IMR-90 (cell line): ENCODE data around the gene RAI1. TPM values are rescaled to one million over a fixed set of nuclear protein-coding genes. Genes with fewer than 3 reads are reported as not detected.

Experiments used
- ATAC-seq: fragments of 200-7000 bp; cut with Tn5 transposase; 2 replicates; pipeline ENCODE4 v1.9.1; 2020; ENCODE audit warnings: low read depth, mild to moderate bottlenecking, moderate library complexity
- BruUV-seq: library from RNA; stranded (reverse); fragments of 400-500 nt; replicated peaks from 2 replicates; lab custom pipeline; 2021; lab: Mats Ljungman, UMichigan
- CTCF ChIA-PET: fragments of 300-600 bp; formaldehyde crosslinking; extraction: SDS; loops from one replicate; lab custom pipeline; 2021; ENCODE audit warnings: antibody characterized with exemption; lab: Yijun Ruan, JAX
- POLR2A ChIA-PET: fragments of 300-600 bp; sonication (Branson Sonifier 250); formaldehyde crosslinking; loops from one replicate; lab custom pipeline; 2022; ENCODE audit warnings: antibody characterized with exemption; ENCODE audit not compliant: unreplicated experiment; lab: Charles Lee
- DNase-seq: peaks from one replicate; pipeline ENCODE4 v3.0.0; 2013
- H2AFZ ChIP-seq: replicated peaks from 2 replicates; pipeline ENCODE3; 2013; ENCODE audit warnings: low read length, mild to moderate bottlenecking; ENCODE audit not compliant: poor library complexity
- H2AK5ac ChIP-seq: 2 replicates; pipeline ENCODE4 v1.6.1; 2013; ENCODE audit warnings: low read depth, low read length, inconsistent platforms
- H2AK9ac ChIP-seq: replicated peaks from 2 replicates; pipeline ENCODE3; 2013; ENCODE audit warnings: mild to moderate bottlenecking, low read depth, low read length, moderate library complexity; ENCODE audit not compliant: poor library complexity
- H2BK120ac ChIP-seq: 2 replicates; pipeline ENCODE4 v1.6.1; 2013; ENCODE audit warnings: low read depth, low read length, inconsistent platforms
- H2BK15ac ChIP-seq: 3 replicates; pipeline ENCODE4 v1.6.1; 2013; ENCODE audit warnings: low read depth, low read length, inconsistent platforms
- H2BK20ac ChIP-seq: 2 replicates; pipeline ENCODE4 v1.6.1; 2013; ENCODE audit warnings: low read depth, mild to moderate bottlenecking, inconsistent platforms, low read length, moderate library complexity
- H2BK5ac ChIP-seq: 2 replicates; pipeline ENCODE4 v1.6.1; 2013; ENCODE audit warnings: mild to moderate bottlenecking, low read depth, low read length, inconsistent platforms; ENCODE audit not compliant: poor library complexity, severe bottlenecking
- H3K14ac ChIP-seq: replicated peaks from 2 replicates; pipeline ENCODE4 v1.6.1; 2013; ENCODE audit warnings: low read depth, low read length, inconsistent platforms
- H3K18ac ChIP-seq: 2 replicates; pipeline ENCODE4 v1.6.1; 2013; ENCODE audit warnings: low read depth, low read length, control low read depth
- H3K23ac ChIP-seq: 2 replicates; pipeline ENCODE4 v1.6.1; 2013; ENCODE audit warnings: low read depth, low read length, inconsistent platforms
- H3K27ac ChIP-seq: 2 replicates; pipeline ENCODE4 v1.5.1; 2013; ENCODE audit warnings: mild to moderate bottlenecking, control low read depth, low read length; ENCODE audit not compliant: insufficient read depth
- H3K27me3 ChIP-seq: 2 replicates; pipeline ENCODE4 v1.6.1; 2013; ENCODE audit warnings: low read length; ENCODE audit not compliant: control insufficient read depth, insufficient read depth
- H3K36me3 ChIP-seq: 2 replicates; pipeline ENCODE4 v1.6.1; 2013; ENCODE audit warnings: low read length, mixed read lengths; ENCODE audit not compliant: control insufficient read depth, insufficient read depth
- H3K4ac ChIP-seq: 2 replicates; pipeline ENCODE4 v1.6.1; 2013; ENCODE audit warnings: low read depth, low read length, inconsistent platforms
- H3K4me1 ChIP-seq: 2 replicates; pipeline ENCODE4 v1.6.1; 2013; ENCODE audit warnings: low read length, mixed read lengths; ENCODE audit not compliant: control insufficient read depth, insufficient read depth
- H3K4me2 ChIP-seq: 2 replicates; pipeline ENCODE4 v1.6.1; 2013; ENCODE audit warnings: low read depth, mild to moderate bottlenecking, control low read depth, low read length, moderate library complexity
- H3K4me3 ChIP-seq: 2 replicates; pipeline ENCODE4 v1.5.1; 2013; ENCODE audit warnings: low read depth, mild to moderate bottlenecking, control low read depth, low read length, moderate library complexity; ENCODE audit not compliant: insufficient read depth
- H3K56ac ChIP-seq: 2 replicates; pipeline ENCODE4 v1.6.1; 2013; ENCODE audit warnings: low read length, inconsistent platforms; ENCODE audit not compliant: insufficient read depth; ENCODE audit errors: extremely low read depth
- H3K79me1 ChIP-seq, 2 experiments: 2 replicates each; pipeline ENCODE4 v1.6.1; 2013; ENCODE audit warnings: low read length in 2 of 2, inconsistent platforms in 1 of 2, low read depth in 1 of 2
- H3K9ac ChIP-seq: 2 replicates; pipeline ENCODE4 v1.6.1; 2013; ENCODE audit warnings: low read depth, low read length, control low read depth
- H3K9me1 ChIP-seq: 2 replicates; pipeline ENCODE4 v1.6.1; 2013; ENCODE audit warnings: low read length, inconsistent platforms; ENCODE audit not compliant: insufficient read depth
- H3K9me3 ChIP-seq: 2 replicates; pipeline ENCODE4 v1.6.1; 2013; ENCODE audit warnings: low read length; ENCODE audit not compliant: control insufficient read depth, insufficient read depth
- H4K20me1 ChIP-seq: 2 replicates; pipeline ENCODE4 v1.6.1; 2013; ENCODE audit warnings: low read length, inconsistent platforms; ENCODE audit not compliant: insufficient read depth
- H4K5ac ChIP-seq: 2 replicates; pipeline ENCODE4 v1.6.1; 2013; ENCODE audit warnings: mild to moderate bottlenecking, low read depth, low read length, control low read depth
- H4K8ac ChIP-seq, 2 experiments: 2 replicates each; pipeline ENCODE4 v1.6.1; 2013; ENCODE audit warnings: low read depth in 2 of 2, low read length in 2 of 2, control low read depth in 1 of 2, inconsistent platforms in 1 of 2
- H4K91ac ChIP-seq: 2 replicates; pipeline ENCODE4 v1.6.1; 2013; ENCODE audit warnings: low read depth, low read length, inconsistent platforms; ENCODE audit not compliant: insufficient read depth
- BHLHE40 ChIP-seq: fragments of 150-350 bp; IDR thresholded peaks from 2 replicates; pipeline ENCODE4 v1.6.1; 2016; ENCODE audit warnings: mild to moderate bottlenecking, low read depth, low read length
- CEBPB ChIP-seq: IDR thresholded peaks from 2 replicates; pipeline ENCODE4 v1.6.1; 2012; ENCODE audit warnings: low read depth, low read length, improper control_type of control experiment
- CHD1 ChIP-seq: IDR thresholded peaks from 2 replicates; pipeline ENCODE4 v1.6.1; 2012; ENCODE audit warnings: low read depth, low read length, improper control_type of control experiment
- FOS ChIP-seq: fragments of 150-350 bp; IDR thresholded peaks from 2 replicates; pipeline ENCODE4 v1.6.1; 2016; ENCODE audit warnings: low read depth, low read length
- MAFK ChIP-seq: IDR thresholded peaks from 2 replicates; pipeline ENCODE4 v1.6.1; 2012; ENCODE audit warnings: low read depth, low read length, improper control_type of control experiment
- MAZ ChIP-seq: IDR thresholded peaks from 2 replicates; pipeline ENCODE4 v1.6.1; 2012; ENCODE audit warnings: low read depth, mild to moderate bottlenecking, low read length, improper control_type of control experiment, moderate library complexity, borderline replicate concordance
- MXI1 ChIP-seq: IDR thresholded peaks from 2 replicates; pipeline ENCODE4 v1.6.1; 2012; ENCODE audit warnings: low read depth, mild to moderate bottlenecking, low read length, moderate library complexity, borderline replicate concordance
- NFE2L2 ChIP-seq: fragments of 150-350 bp; IDR thresholded peaks from 2 replicates; pipeline ENCODE4 v1.6.1; 2016; ENCODE audit warnings: low read depth, mild to moderate bottlenecking, low read length
- POLR2A ChIP-seq: IDR thresholded peaks from 2 replicates; pipeline ENCODE4 v1.6.1; 2012; ENCODE audit warnings: mild to moderate bottlenecking, low read depth, low read length
- RAD21 ChIP-seq: IDR thresholded peaks from 2 replicates; pipeline ENCODE4 v1.6.1; 2012; ENCODE audit warnings: low read length, improper control_type of control experiment
- RCOR1 ChIP-seq: IDR thresholded peaks from 2 replicates; pipeline ENCODE4 v1.6.1; 2012; ENCODE audit warnings: mild to moderate bottlenecking, low read length, improper control_type of control experiment; ENCODE audit not compliant: insufficient replicate concordance
- RFX5 ChIP-seq: IDR thresholded peaks from 2 replicates; pipeline ENCODE4 v1.8.0; 2012; ENCODE audit warnings: low read depth, mild to moderate bottlenecking, low read length, moderate library complexity
- SMC3 ChIP-seq: fragments of 150-350 bp; IDR thresholded peaks from 2 replicates; pipeline ENCODE4 v1.6.1; 2016; ENCODE audit warnings: low read depth, mild to moderate bottlenecking, antibody characterized with exemption, low read length, moderate library complexity
- WGBS, 2 experiments: methylation state at CpG; one replicate each; pipeline versions ENCODE4 v1.1.5 to v1.1.7; 2013; ENCODE audit warnings: missing lambda C conversion rate in 2 of 2; ENCODE audit not compliant: insufficient read length in 1 of 2; ENCODE audit errors: extremely low coverage in 2 of 2; 5-methylcytosine and 5-hydroxymethylcytosine counted together
- dilution Hi-C: fragments of 300-500 bp; cut with HindIII; formaldehyde crosslinking; loops from one replicate; pipeline ENCODE4 v1.14.3; 2018; ENCODE audit warnings: low sequenced_read_pairs; ENCODE audit not compliant: unreplicated experiment
- in situ Hi-C: fragments of 300-500 bp; cut with MboI; formaldehyde crosslinking; loops from 3 replicates; pipeline ENCODE4 v1.14.3; 2019; ENCODE audit warnings: low sequenced_read_pairs, inconsistent platforms, mixed read lengths
- intact Hi-C: fragments of 100-400 bp; cut with micrococcal nuclease; formaldehyde crosslinking; loops from 2 replicates; pipeline ENCODE4 v1.10.0; 2022
- polyA plus RNA-seq, 3 experiments: library from polyadenylated mRNA; depleted of rRNA; stranded (reverse); fragments of >200 nt; gene quantifications; 2 replicates each; pipeline ENCODE4 v1.2.3, GENCODE V29; 2012; ENCODE audit warnings: low replicate concordance in 1 of 3
- total RNA-seq: library from RNA; depleted of rRNA; stranded (reverse); fragments of >200 nt; gene quantifications from 2 replicates; pipeline ENCODE4 v1.2.3, GENCODE V29; 2012
- TF ChIP-seq, protein P1 (sequence below): fragments of 150-350 bp; IDR thresholded peaks from 2 replicates; pipeline ENCODE4 v1.6.1; 2016; ENCODE audit warnings: low read depth, mild to moderate bottlenecking, low read length, moderate library complexity, borderline replicate concordance
- TF ChIP-seq, protein P2 (sequence below): conservative IDR thresholded peaks from 2 replicates; pipeline ENCODE4 v1.5.1; 2012; ENCODE audit warnings: mild to moderate bottlenecking, low read depth, low read length, improper control_type of control experiment

The RAI1 gene
- total and polyA plus RNA-seq, 2 of the 4 experiments (the other 2 are of a cell fraction) = 1.8 to 10.5 TPM

GRCh38 chr17:17789410-17789809, 108.2 kb downstream of the RAI1 start:
- Histone ChIP-seq H4K8ac (no peak overlapping the region), H2BK20ac (no peak overlapping the region), H4K5ac (no peak overlapping the region), H2BK120ac (no peak overlapping the region), H3K4me1 (peaks cover 22% of the 10 kb centered on the region; the same call in 1 of the 2 replicates), H3K9ac (no peak overlapping the region), H3K36me3 (peaks cover 11% of the 10 kb centered on the region), H3K9me3 (no peaks in the 10 kb centered on the region), H3K27me3 (no peaks in the 10 kb centered on the region), H3K79me1 (peaks cover 20 to 98% of the 10 kb centered on the region in 2 experiments), H3K9me1 (peaks cover 10% of the 10 kb centered on the region; the same call in 1 of the 2 replicates), H3K18ac (no peak overlapping the region), H4K20me1 (peaks cover 97% of the 10 kb centered on the region), H3K14ac (no peak overlapping the region), H2AK5ac (no peak overlapping the region), H2AK9ac (no peak overlapping the region), H3K23ac (no peak overlapping the region; the same call in 1 of the 2 replicates), H3K4me2 (no peak overlapping the region), H3K4ac (no peak overlapping the region), H2BK15ac (no peak overlapping the region), H3K56ac (no peak overlapping the region), H2BK5ac (no peak overlapping the region), H2AFZ (no peak overlapping the region), H3K4me3 (no peak overlapping the region), H4K91ac (no peak overlapping the region), H3K27ac (no peak overlapping the region)
- in situ Hi-C loops (no loop called here), dilution Hi-C loops (no loop called here), intact Hi-C loops (loop anchor here (10.0 kb wide), 1 partner anchor 105 kb away; the partner anchor contains the start of gene RAI1)
- WGBS, 2 experiments = no CpG with 5 or more reads among the region's 6 CpGs
- ATAC-seq = no peak
- no peak for TF ChIP-seq RAD21
- TF ChIP-seq SMC3 = no peak
- TF ChIP-seq RFX5 = no peak
- TF ChIP-seq, protein P1, sequence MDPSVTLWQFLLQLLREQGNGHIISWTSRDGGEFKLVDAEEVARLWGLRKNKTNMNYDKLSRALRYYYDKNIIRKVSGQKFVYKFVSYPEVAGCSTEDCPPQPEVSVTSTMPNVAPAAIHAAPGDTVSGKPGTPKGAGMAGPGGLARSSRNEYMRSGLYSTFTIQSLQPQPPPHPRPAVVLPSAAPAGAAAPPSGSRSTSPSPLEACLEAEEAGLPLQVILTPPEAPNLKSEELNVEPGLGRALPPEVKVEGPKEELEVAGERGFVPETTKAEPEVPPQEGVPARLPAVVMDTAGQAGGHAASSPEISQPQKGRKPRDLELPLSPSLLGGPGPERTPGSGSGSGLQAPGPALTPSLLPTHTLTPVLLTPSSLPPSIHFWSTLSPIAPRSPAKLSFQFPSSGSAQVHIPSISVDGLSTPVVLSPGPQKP = no peak
- no peak for TF ChIP-seq BHLHE40
- TF ChIP-seq CHD1 = no peak
- TF ChIP-seq CEBPB = no peak
- TF ChIP-seq MAZ = no peak
- no peak for TF ChIP-seq MAFK
- TF ChIP-seq, protein P2, sequence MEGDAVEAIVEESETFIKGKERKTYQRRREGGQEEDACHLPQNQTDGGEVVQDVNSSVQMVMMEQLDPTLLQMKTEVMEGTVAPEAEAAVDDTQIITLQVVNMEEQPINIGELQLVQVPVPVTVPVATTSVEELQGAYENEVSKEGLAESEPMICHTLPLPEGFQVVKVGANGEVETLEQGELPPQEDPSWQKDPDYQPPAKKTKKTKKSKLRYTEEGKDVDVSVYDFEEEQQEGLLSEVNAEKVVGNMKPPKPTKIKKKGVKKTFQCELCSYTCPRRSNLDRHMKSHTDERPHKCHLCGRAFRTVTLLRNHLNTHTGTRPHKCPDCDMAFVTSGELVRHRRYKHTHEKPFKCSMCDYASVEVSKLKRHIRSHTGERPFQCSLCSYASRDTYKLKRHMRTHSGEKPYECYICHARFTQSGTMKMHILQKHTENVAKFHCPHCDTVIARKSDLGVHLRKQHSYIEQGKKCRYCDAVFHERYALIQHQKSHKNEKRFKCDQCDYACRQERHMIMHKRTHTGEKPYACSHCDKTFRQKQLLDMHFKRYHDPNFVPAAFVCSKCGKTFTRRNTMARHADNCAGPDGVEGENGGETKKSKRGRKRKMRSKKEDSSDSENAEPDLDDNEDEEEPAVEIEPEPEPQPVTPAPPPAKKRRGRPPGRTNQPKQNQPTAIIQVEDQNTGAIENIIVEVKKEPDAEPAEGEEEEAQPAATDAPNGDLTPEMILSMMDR = no peak
- TF ChIP-seq MXI1 = no peak
- no peak for TF ChIP-seq FOS
- no peak for TF ChIP-seq POLR2A
- TF ChIP-seq NFE2L2 = no peak
- no peak for TF ChIP-seq RCOR1
- ChIA-PET POLR2A (no interaction called here), CTCF (no interaction called here)
- DNase-seq = no peak
- no TSS peak for BruUV-seq
